ENCODE measurements around the gene NUCB1.

NUCB1 gene

GRCh38 chr19:48899781-48900476, at the start of gene NUCB1:
Gene NUCB1, plus strand, starts transcription at chr19:48900312. Its CDS starts 485 bp downstream, at chr19:48900797.
- in situ Hi-C loops (cut with HindIII; ENCODE audit: low pct_unique_long_range_greater_than_20kb, low sequenced_read_pairs) = no loop called here
- no peak for TF ChIP-seq JUND (IDR thresholded peaks at IDR 0.05; ENCODE audit: low read depth)
- peak; percentile 95 to 98 for DNase-seq (ENCODE audit: low read depth in 1 of 2, low spot score in 1 of 2)

- in situ Hi-C loops (cut with HindIII; ENCODE audit: low pct_unique_long_range_greater_than_20kb, low sequenced_read_pairs) = no loop called here
These were observed 47.8 kb upstream of the NUCB1 start for GRCh38 chr19:48852292-48852691.

GRCh38 chr19:48853483-48853882, 46.6 kb upstream of the NUCB1 start:
- no peak for TF ChIP-seq JUND (IDR thresholded peaks at IDR 0.05; ENCODE audit: low read depth)
- no peak for DNase-seq (ENCODE audit: low read depth in 1 of 2, low spot score in 1 of 2)
- in situ Hi-C loops (cut with HindIII; ENCODE audit: low pct_unique_long_range_greater_than_20kb, low sequenced_read_pairs) = no loop called here

More at GRCh38 chr19:48852292-48852691, 47.8 kb upstream of the NUCB1 start:
- no peak for DNase-seq (ENCODE audit: low read depth in 1 of 2, low spot score in 1 of 2)
- TF ChIP-seq JUND (IDR thresholded peaks at IDR 0.05; ENCODE audit: low read depth) = no peak

- no peak for TF ChIP-seq JUND (IDR thresholded peaks at IDR 0.05; ENCODE audit: low read depth)
- DNase-seq (ENCODE audit: low read depth in 1 of 2, low spot score in 1 of 2) = no peak
- in situ Hi-C loops (cut with HindIII; ENCODE audit: low pct_unique_long_range_greater_than_20kb, low sequenced_read_pairs) = no loop called here
These were observed 46.0 kb upstream of the NUCB1 start for GRCh38 chr19:48854103-48854502.

- in situ Hi-C loops (cut with HindIII; ENCODE audit: low pct_unique_long_range_greater_than_20kb, low sequenced_read_pairs) = no loop called here
- no peak for TF ChIP-seq JUND (IDR thresholded peaks at IDR 0.05; ENCODE audit: low read depth)
- peak in 1 of 2 experiments; percentile 38 for DNase-seq (ENCODE audit: low read depth in 1 of 2, low spot score in 1 of 2)
These were observed 43.2 kb upstream of the NUCB1 start for GRCh38 chr19:48856921-48857320.

- peak in 1 of 2 experiments; percentile 76 for DNase-seq (ENCODE audit: low read depth in 1 of 2, low spot score in 1 of 2)
- TF ChIP-seq JUND (IDR thresholded peaks at IDR 0.05; ENCODE audit: low read depth) = no peak
- in situ Hi-C loops (cut with HindIII; ENCODE audit: low pct_unique_long_range_greater_than_20kb, low sequenced_read_pairs) = no loop called here
These were observed 41.0 kb upstream of the NUCB1 start for GRCh38 chr19:48858984-48859710.

- no peak for TF ChIP-seq JUND (IDR thresholded peaks at IDR 0.05; ENCODE audit: low read depth)
- DNase-seq (ENCODE audit: low read depth in 1 of 2, low spot score in 1 of 2) = peak; percentile 83 to 97
- in situ Hi-C loops (cut with HindIII; ENCODE audit: low pct_unique_long_range_greater_than_20kb, low sequenced_read_pairs) = no loop called here
These were observed 40.2 kb upstream of the NUCB1 start for GRCh38 chr19:48859711-48860572.

GRCh38 chr19:48861313-48861712, 38.8 kb upstream of the NUCB1 start:
- no peak for DNase-seq (ENCODE audit: low read depth in 1 of 2, low spot score in 1 of 2)
- no peak for TF ChIP-seq JUND (IDR thresholded peaks at IDR 0.05; ENCODE audit: low read depth)
- in situ Hi-C loops (cut with HindIII; ENCODE audit: low pct_unique_long_range_greater_than_20kb, low sequenced_read_pairs) = no loop called here

- in situ Hi-C loops (cut with HindIII; ENCODE audit: low pct_unique_long_range_greater_than_20kb, low sequenced_read_pairs) = no loop called here
- no peak for DNase-seq (ENCODE audit: low read depth in 1 of 2, low spot score in 1 of 2)
- no peak for TF ChIP-seq JUND (IDR thresholded peaks at IDR 0.05; ENCODE audit: low read depth)
These were observed 37.3 kb upstream of the NUCB1 start for GRCh38 chr19:48862827-48863226.

- no peak for TF ChIP-seq JUND (IDR thresholded peaks at IDR 0.05; ENCODE audit: low read depth)
- no peak for DNase-seq (ENCODE audit: low read depth in 1 of 2, low spot score in 1 of 2)
- in situ Hi-C loops (cut with HindIII; ENCODE audit: low pct_unique_long_range_greater_than_20kb, low sequenced_read_pairs) = no loop called here
These were observed 33.4 kb upstream of the NUCB1 start for GRCh38 chr19:48866692-48867091.

- TF ChIP-seq JUND (IDR thresholded peaks at IDR 0.05; ENCODE audit: low read depth) = no peak
- in situ Hi-C loops (cut with HindIII; ENCODE audit: low pct_unique_long_range_greater_than_20kb, low sequenced_read_pairs) = no loop called here
These were observed 32.9 kb upstream of the NUCB1 start for GRCh38 chr19:48867123-48867745.

GRCh38 chr19:48867746-48868113, 32.4 kb upstream of the NUCB1 start:
- no peak for TF ChIP-seq JUND (IDR thresholded peaks at IDR 0.05; ENCODE audit: low read depth)
- in situ Hi-C loops (cut with HindIII; ENCODE audit: low pct_unique_long_range_greater_than_20kb, low sequenced_read_pairs) = no loop called here
- DNase-seq (ENCODE audit: low read depth in 1 of 2, low spot score in 1 of 2) = no peak

More at GRCh38 chr19:48867123-48867745, 32.9 kb upstream of the NUCB1 start:
- DNase-seq (ENCODE audit: low read depth in 1 of 2, low spot score in 1 of 2) = no peak

Measured in T47D (cell line).